WERI-Rb-1 (cell line): Measurements from ENCODE around the gene SAMD4A.

Source experiments
- DNase-seq: peaks from one replicate; pipeline ENCODE4 v3.0.0-alpha.2; 2020
- H3K27ac ChIP-seq: fragments of 250-450 bp; sonication (Bioruptor Pico); 2 replicates; pipeline ENCODE4 v1.5.1; 2020; ENCODE audit warnings: mild to moderate bottlenecking, moderate library complexity
- H3K27me3 ChIP-seq: fragments of 250-450 bp; sonication (Bioruptor Pico); 2 replicates; pipeline ENCODE4 v1.5.1; 2021; ENCODE audit warnings: mild to moderate bottlenecking, low read depth, moderate library complexity; ENCODE audit not compliant: insufficient read depth, severe bottlenecking
- H3K36me3 ChIP-seq: fragments of 250-450 bp; sonication (Bioruptor Pico); 2 replicates; pipeline ENCODE4 v1.5.1; 2020; ENCODE audit warnings: mild to moderate bottlenecking, moderate library complexity
- H3K4me3 ChIP-seq: 2 replicates; pipeline ENCODE4 v1.5.1; 2011; ENCODE audit warnings: low read depth, mild to moderate bottlenecking, control low read depth, low read length
- H3K9me3 ChIP-seq: fragments of 250-450 bp; sonication (Bioruptor Pico); 2 replicates; pipeline ENCODE4 v1.5.1; 2021; ENCODE audit warnings: mild to moderate bottlenecking, moderate library complexity; ENCODE audit not compliant: severe bottlenecking
- CTCF ChIP-seq: IDR thresholded peaks from 2 replicates; pipeline ENCODE4 v1.5.1; 2011; ENCODE audit warnings: low read depth, mild to moderate bottlenecking, control low read depth, inconsistent platforms, low read length

SAMD4A gene

GRCh38 chr14:54761835-54762234, 194.9 kb downstream of the SAMD4A start:
- H3K27me3 ChIP-seq, result no peaks in the 10 kb centered on the region
- no peak for DNase-seq
- no peak for TF ChIP-seq CTCF
- H3K4me3 ChIP-seq, result no peak overlapping the region
- no peaks in the 10 kb centered on the region for H3K9me3 ChIP-seq
- peaks cover 51% of the 10 kb centered on the region for H3K36me3 ChIP-seq
- no peak overlapping the region for H3K27ac ChIP-seq

- Histone ChIP-seq H3K9me3 (no peaks in the 10 kb centered on the region), H3K27ac (no peak overlapping the region), H3K27me3 (no peaks in the 10 kb centered on the region), H3K36me3 (peaks cover 51% of the 10 kb centered on the region), H3K4me3 (no peak overlapping the region)
- no peak for DNase-seq
- TF ChIP-seq CTCF, result no peak
Observed at GRCh38 chr14:54762296-54762695, 195.4 kb downstream of the SAMD4A start.

GRCh38 chr14:54763761-54764160, 196.8 kb downstream of the SAMD4A start:
- DNase-seq, result no peak
- TF ChIP-seq CTCF, result no peak
- Histone ChIP-seq H3K27me3 (no peaks in the 10 kb centered on the region), H3K9me3 (no peaks in the 10 kb centered on the region), H3K27ac (no peak overlapping the region), H3K4me3 (no peak overlapping the region), H3K36me3 (peaks cover 66% of the 10 kb centered on the region)

GRCh38 chr14:54766276-54767138, 199.6 kb downstream of the SAMD4A start:
- H3K9me3 ChIP-seq, result no peaks in the 10 kb centered on the region
- H3K36me3 ChIP-seq, result peaks cover 79% of the 10 kb centered on the region
- no peaks in the 10 kb centered on the region for H3K27me3 ChIP-seq
- no peak for DNase-seq
- H3K4me3 ChIP-seq, result no peak overlapping the region
- TF ChIP-seq CTCF, result no peak
- no peak overlapping the region for H3K27ac ChIP-seq

- H3K27ac ChIP-seq, result no peak overlapping the region
- no peak overlapping the region for H3K4me3 ChIP-seq
- no peaks in the 10 kb centered on the region for H3K9me3 ChIP-seq
- H3K27me3 ChIP-seq, result no peaks in the 10 kb centered on the region
- peaks cover 73% of the 10 kb centered on the region for H3K36me3 ChIP-seq
- no peak for TF ChIP-seq CTCF
- DNase-seq, result no peak
Observed at GRCh38 chr14:54767139-54767431, 200.2 kb downstream of the SAMD4A start.

GRCh38 chr14:54767450-54767849, 200.5 kb downstream of the SAMD4A start:
- Histone ChIP-seq H3K27ac (no peak overlapping the region), H3K36me3 (peaks cover 73% of the 10 kb centered on the region), H3K27me3 (no peaks in the 10 kb centered on the region), H3K4me3 (no peak overlapping the region), H3K9me3 (no peaks in the 10 kb centered on the region)
- DNase-seq, result no peak
- TF ChIP-seq CTCF, result no peak
